IgD-negative memory B cell (primary cell): ENCODE measurements around the gene KLF15. TPM values are rescaled to one million over a fixed set of nuclear protein-coding genes. Genes with fewer than 3 reads are reported as not detected.

Experiments used
- H3K27ac Mint-ChIP-seq, 3 donors: one replicate each; pipeline ENCODE4 v1.8.0; 2020 to 2022; ENCODE audit warnings: mild to moderate bottlenecking in 3 of 3, mixed read lengths in 3 of 3, moderate library complexity in 1 of 3
- H3K27me3 Mint-ChIP-seq: one replicate; pipeline ENCODE4 v1.8.0; 2021; ENCODE audit warnings: mixed read lengths
- H3K36me3 Mint-ChIP-seq: one replicate; pipeline ENCODE4 v1.8.0; 2020; ENCODE audit warnings: mild to moderate bottlenecking, mixed read lengths
- H3K4me1 Mint-ChIP-seq, 3 donors: one replicate each; pipeline ENCODE4 v1.8.0; 2020 to 2022; ENCODE audit warnings: mixed read lengths in 3 of 3, mild to moderate bottlenecking in 1 of 3
- H3K4me3 Mint-ChIP-seq, 4 donors: one replicate each; pipeline ENCODE4 v1.8.0; 2020 to 2022; ENCODE audit warnings: mild to moderate bottlenecking in 4 of 4, mixed read lengths in 4 of 4, moderate library complexity in 3 of 4
- H3K9me3 Mint-ChIP-seq, 3 donors: one replicate each; pipeline ENCODE4 v1.8.0; 2020 to 2021; ENCODE audit warnings: mixed read lengths in 3 of 3, mild to moderate bottlenecking in 1 of 3
- polyA plus RNA-seq: library from polyadenylated mRNA; unstranded; fragments of 300-500 nt; fragmentation: Illumina TruSeq; gene quantifications from one replicate; pipeline ENCODE4 v1.2.3, GENCODE V29; 2021

Gene KLF15
- not detected for polyA plus RNA-seq

GRCh38 chr3:126357295-126358037 is at the start of gene KLF15:
Gene KLF15 (minus strand): TSS chr3:126357408. CDS start chr3:126352922, 4,486 bp downstream.
- peaks cover 37% of the 10 kb centered on the region for H3K27me3 Mint-ChIP-seq
- H3K36me3 Mint-ChIP-seq = no peaks in the 10 kb centered on the region
- H3K9me3 Mint-ChIP-seq = no peaks in the 10 kb centered on the region
- peak within 1 kb of the TSS; percentile 81 to 97 (median 92) for H3K4me3 Mint-ChIP-seq
- peak within 1 kb of the TSS in 1 of 3 donors; percentile 74 for H3K27ac Mint-ChIP-seq
- peaks cover 0 to 14% (median 3%) of the 10 kb centered on the region in 3 donors for H3K4me1 Mint-ChIP-seq

GRCh38 chr3:126406389-126407296 is 49.4 kb upstream of the KLF15 start:
- Mint-ChIP-seq H3K4me1 (peaks cover 0 to 1% (median 0%) of the 10 kb centered on the region in 3 donors), H3K27ac (no peak overlapping the region), H3K36me3 (peaks cover 2% of the 10 kb centered on the region), H3K4me3 (no peak overlapping the region), H3K27me3 (peaks cover 22% of the 10 kb centered on the region), H3K9me3 (no peaks in the 10 kb centered on the region)

GRCh38 chr3:126402666-126403302 is 45.6 kb upstream of the KLF15 start:
- peaks cover 0 to 12% (median 9%) of the 10 kb centered on the region in 3 donors for H3K9me3 Mint-ChIP-seq
- H3K36me3 Mint-ChIP-seq = peaks cover 2% of the 10 kb centered on the region

GRCh38 chr3:126402178-126402577 is 45.0 kb upstream of the KLF15 start:
- Mint-ChIP-seq H3K27me3 (peaks cover 7% of the 10 kb centered on the region), H3K9me3 (peaks cover 0 to 12% (median 12%) of the 10 kb centered on the region in 3 donors), H3K4me3 (no peak overlapping the region), H3K27ac (no peak overlapping the region), H3K4me1 (peaks cover 0 to 3% (median 1%) of the 10 kb centered on the region in 3 donors), H3K36me3 (no peaks in the 10 kb centered on the region)

More at GRCh38 chr3:126402666-126403302, 45.6 kb upstream of the KLF15 start:
- H3K27me3 Mint-ChIP-seq = peaks cover 7% of the 10 kb centered on the region
- peaks cover 0 to 3% (median 1%) of the 10 kb centered on the region in 3 donors for H3K4me1 Mint-ChIP-seq
- H3K27ac Mint-ChIP-seq = peak overlapping the region in 1 of 3 donors; percentile 4
- H3K4me3 Mint-ChIP-seq = no peak overlapping the region

- H3K4me3 Mint-ChIP-seq = no peak overlapping the region
- H3K36me3 Mint-ChIP-seq = no peaks in the 10 kb centered on the region
- H3K4me1 Mint-ChIP-seq = peaks cover 0 to 3% (median 1%) of the 10 kb centered on the region in 3 donors
- peaks cover 7% of the 10 kb centered on the region for H3K27me3 Mint-ChIP-seq
- H3K9me3 Mint-ChIP-seq = peaks cover 0 to 12% (median 12%) of the 10 kb centered on the region in 3 donors
- H3K27ac Mint-ChIP-seq = no peak overlapping the region
Observed at GRCh38 chr3:126401611-126402160, 44.5 kb upstream of the KLF15 start.

GRCh38 chr3:126399756-126400155 is 42.5 kb upstream of the KLF15 start:
- Mint-ChIP-seq H3K4me3 (no peak overlapping the region), H3K36me3 (no peaks in the 10 kb centered on the region), H3K27ac (no peak overlapping the region), H3K27me3 (peaks cover 11% of the 10 kb centered on the region), H3K9me3 (peaks cover 0 to 12% (median 12%) of the 10 kb centered on the region in 3 donors), H3K4me1 (peaks cover 0 to 3% (median 1%) of the 10 kb centered on the region in 3 donors)

- Mint-ChIP-seq H3K4me3 (no peak overlapping the region), H3K36me3 (no peaks in the 10 kb centered on the region), H3K27me3 (peaks cover 12% of the 10 kb centered on the region), H3K9me3 (peaks cover 0 to 12% (median 12%) of the 10 kb centered on the region in 3 donors), H3K27ac (no peak overlapping the region), H3K4me1 (peaks cover 0 to 3% (median 1%) of the 10 kb centered on the region in 3 donors)
Observed at GRCh38 chr3:126399351-126399735, 42.1 kb upstream of the KLF15 start.

- Mint-ChIP-seq H3K4me1 (peaks cover 0 to 3% (median 1%) of the 10 kb centered on the region in 3 donors), H3K27ac (no peak overlapping the region), H3K4me3 (no peak overlapping the region), H3K9me3 (peaks cover 0 to 12% (median 12%) of the 10 kb centered on the region in 3 donors), H3K27me3 (peaks cover 12% of the 10 kb centered on the region), H3K36me3 (no peaks in the 10 kb centered on the region)
Observed at GRCh38 chr3:126398423-126399350, 41.5 kb upstream of the KLF15 start.

- Mint-ChIP-seq H3K4me3 (no peak overlapping the region), H3K27me3 (peaks cover 17% of the 10 kb centered on the region), H3K36me3 (no peaks in the 10 kb centered on the region), H3K27ac (no peak overlapping the region), H3K9me3 (peaks cover 0 to 12% (median 12%) of the 10 kb centered on the region in 3 donors), H3K4me1 (peaks cover 0 to 3% (median 0%) of the 10 kb centered on the region in 3 donors)
Observed at GRCh38 chr3:126397610-126398422, 40.6 kb upstream of the KLF15 start.

GRCh38 chr3:126396536-126396935 is 39.3 kb upstream of the KLF15 start:
- Mint-ChIP-seq H3K27me3 (peaks cover 19% of the 10 kb centered on the region), H3K27ac (no peak overlapping the region), H3K4me3 (no peak overlapping the region), H3K9me3 (peaks cover 0 to 12% (median 12%) of the 10 kb centered on the region in 3 donors), H3K36me3 (no peaks in the 10 kb centered on the region), H3K4me1 (peaks cover 0 to 3% (median 2%) of the 10 kb centered on the region in 3 donors)

GRCh38 chr3:126395846-126396513 is 38.8 kb upstream of the KLF15 start:
- Mint-ChIP-seq H3K4me3 (no peak overlapping the region), H3K27me3 (peaks cover 23% of the 10 kb centered on the region), H3K4me1 (peaks cover 0 to 7% (median 3%) of the 10 kb centered on the region in 3 donors), H3K9me3 (peaks cover 0 to 12% (median 10%) of the 10 kb centered on the region in 3 donors), H3K27ac (no peak overlapping the region), H3K36me3 (no peaks in the 10 kb centered on the region)

GRCh38 chr3:126394977-126395321 is 37.7 kb upstream of the KLF15 start:
- no peaks in the 10 kb centered on the region for H3K36me3 Mint-ChIP-seq
- H3K4me3 Mint-ChIP-seq = no peak overlapping the region
- no peak overlapping the region for H3K27ac Mint-ChIP-seq
- H3K4me1 Mint-ChIP-seq = peaks cover 3 to 8% (median 4%) of the 10 kb centered on the region in 3 donors
- peaks cover 0 to 9% (median 6%) of the 10 kb centered on the region in 3 donors for H3K9me3 Mint-ChIP-seq
- H3K27me3 Mint-ChIP-seq = peaks cover 23% of the 10 kb centered on the region
